ENCODE data around the gene ANGPTL2.

GRCh38 chr9:127107171-127107928 is 15.1 kb downstream of the ANGPTL2 start:
- TF ChIP-seq POLR2A (IDR thresholded peaks at IDR 0.05; ENCODE audit: low read depth, low read length) = no peak
- TF ChIP-seq POLR2AphosphoS5 (IDR thresholded peaks at IDR 0.05; ENCODE audit: low read depth, low read length) = no peak
- TF ChIP-seq TAF1 (IDR thresholded peaks at IDR 0.05; ENCODE audit: low read depth, low read length) = no peak
- no peak for TF ChIP-seq POU2F2 (IDR thresholded peaks at IDR 0.05; ENCODE audit: low read depth, low read length)
- TF ChIP-seq SPI1 (IDR thresholded peaks at IDR 0.05; ENCODE audit: low read depth, low read length) = no peak
